SK-N-SH (cell line): ENCODE measurements around the gene NAA38. TPM values are rescaled to one million over a fixed set of nuclear protein-coding genes. Genes with fewer than 3 reads are reported as not detected.

Source experiments
- CTCF ChIA-PET: fragments of 300-600, 350-600 bp; formaldehyde crosslinking; extraction: SDS; loops from one replicate; lab custom pipeline; 2021; lab: Yijun Ruan, JAX
- POLR2A ChIA-PET: fragments of 350-600 bp; sonication (Branson Sonifier 250); formaldehyde crosslinking; extraction: SDS; loops from one replicate; lab custom pipeline; 2020; ENCODE audit warnings: antibody characterized with exemption, inconsistent platforms; lab: Yijun Ruan, JAX
- DNase-seq: peaks from one replicate; pipeline ENCODE4 v3.0.0; 2012
- H2AFZ ChIP-seq: fragments of 200-600 bp; sonication (generic); 2 replicates; pipeline ENCODE4 v1.8.1; 2016; ENCODE audit warnings: antibody characterized with exemption, mild to moderate bottlenecking, low read depth
- H3F3A ChIP-seq: fragments of 200-600 bp; sonication (generic); replicated peaks from 2 replicates; pipeline ENCODE3; 2016; ENCODE audit warnings: antibody characterized with exemption, mild to moderate bottlenecking; ENCODE audit not compliant: insufficient read depth
- H3K27ac ChIP-seq, 2 experiments: fragments of 200-500 bp in 1 of 2; fragments of 200-600 bp in 1 of 2; sonication (Bioruptor generic) in 1 of 2; sonication (generic), shearing (Covaris generic) in 1 of 2; 2 replicates each; pipeline versions ENCODE4 v1.5.1 to v1.6.1; 2014 to 2016; ENCODE audit warnings: low read depth in 2 of 2, inconsistent platforms in 1 of 2, low read length in 1 of 2, mild to moderate bottlenecking in 1 of 2, mixed read lengths in 1 of 2
- H3K27me3 ChIP-seq: fragments of 200-600 bp; sonication (generic), shearing (Covaris generic); 2 replicates; pipeline ENCODE4 v1.6.1; 2016; ENCODE audit warnings: mixed run types; ENCODE audit not compliant: insufficient read depth
- H3K36me3 ChIP-seq, 2 experiments: fragments of 200-500 bp in 1 of 2; fragments of 200-600 bp in 1 of 2; sonication (Bioruptor generic) in 1 of 2; sonication (generic) in 1 of 2; replicated peaks in 1 of 2; 2 replicates each; pipeline versions ENCODE3 to v1.5.1; 2014 to 2016; ENCODE audit warnings: low read length in 1 of 2, mild to moderate bottlenecking in 1 of 2; ENCODE audit not compliant: insufficient read depth in 2 of 2, control insufficient read depth in 1 of 2
- H3K4me1 ChIP-seq, 2 experiments: fragments of 200-500 bp in 1 of 2; fragments of 200-600 bp in 1 of 2; sonication (Bioruptor generic) in 1 of 2; sonication (generic), shearing (Covaris generic) in 1 of 2; 2 replicates each; pipeline versions ENCODE4 v1.5.1 to v1.6.1; 2014 to 2016; ENCODE audit warnings: low read depth in 1 of 2, low read length in 1 of 2, mixed run types in 1 of 2; ENCODE audit not compliant: insufficient read depth in 2 of 2, control insufficient read depth in 1 of 2
- H3K4me2 ChIP-seq: fragments of 200-600 bp; sonication (generic), shearing (Covaris generic); 2 replicates; pipeline ENCODE4 v1.6.1; 2017; ENCODE audit warnings: mixed run types
- H3K4me3 ChIP-seq, 2 experiments: fragments of 200-500 bp in 1 of 2; fragments of 200-600 bp in 1 of 2; sonication (Bioruptor generic) in 1 of 2; sonication (generic), shearing (Covaris generic) in 1 of 2; 2 replicates each; pipeline versions ENCODE4 v1.5.1 to v1.8.1; 2014 to 2016; ENCODE audit warnings: low read depth in 2 of 2, inconsistent platforms in 1 of 2, low read length in 1 of 2, mild to moderate bottlenecking in 1 of 2, mixed read lengths in 1 of 2, moderate library complexity in 1 of 2
- H3K79me2 ChIP-seq: fragments of 200-600 bp; sonication (generic); 2 replicates; pipeline ENCODE4 v1.8.1; 2017; ENCODE audit warnings: mild to moderate bottlenecking; ENCODE audit not compliant: insufficient read depth
- H3K9ac ChIP-seq: fragments of 200-600 bp; sonication (generic); 2 replicates; pipeline ENCODE4 v1.6.1; 2017; ENCODE audit warnings: mixed run types
- H3K9me2 ChIP-seq: fragments of 200-600 bp; sonication (generic); 2 replicates; pipeline ENCODE4 v1.6.1; 2017; ENCODE audit warnings: mixed run types
- H3K9me3 ChIP-seq: fragments of 200-600 bp; sonication (generic); 2 replicates; pipeline ENCODE4 v1.6.1; 2017; ENCODE audit warnings: mixed run types, mild to moderate bottlenecking, moderate library complexity
- H4K20me1 ChIP-seq: fragments of 200-600 bp; sonication (generic); 2 replicates; pipeline ENCODE4 v1.6.1; 2017; ENCODE audit warnings: mild to moderate bottlenecking, mixed run types; ENCODE audit not compliant: insufficient read depth
- EZH2phosphoT487 ChIP-seq: fragments of 200-600 bp; sonication (generic); IDR thresholded peaks from 2 replicates; pipeline ENCODE4 v1.6.1; 2017; ENCODE audit warnings: low read depth, mixed run types, mild to moderate bottlenecking, antibody characterized with exemption, moderate library complexity, borderline replicate concordance
- FOXJ3 ChIP-seq: sonication (generic); formaldehyde crosslinking; IDR thresholded peaks from 2 replicates; pipeline ENCODE4 v1.5.1; 2020; ENCODE audit warnings: mild to moderate bottlenecking, missing genetic modification reagents
- GATA2 ChIP-seq: sonication (generic); formaldehyde crosslinking; IDR thresholded peaks from 2 replicates; pipeline ENCODE4 v1.5.0; 2020; ENCODE audit warnings: mild to moderate bottlenecking, missing genetic modification reagents
- JUND ChIP-seq: IDR thresholded peaks from 2 replicates; pipeline ENCODE4 v1.4.0; 2012
- NFIC ChIP-seq: IDR thresholded peaks from 2 replicates; pipeline ENCODE4 v1.4.0; 2012; ENCODE audit warnings: borderline replicate concordance
- POLR2AphosphoS5 ChIP-seq: IDR thresholded peaks from 2 replicates; pipeline ENCODE4 v1.6.1; 2012; ENCODE audit warnings: low read depth, low read length
- SIN3A ChIP-seq: IDR thresholded peaks from 2 replicates; pipeline ENCODE4 v1.6.1; 2012; ENCODE audit warnings: low read depth, mild to moderate bottlenecking, low read length, moderate library complexity, borderline replicate concordance
- TAF1 ChIP-seq: IDR thresholded peaks from 2 replicates; pipeline ENCODE4 v1.6.1; 2012; ENCODE audit warnings: low read depth, mild to moderate bottlenecking, low read length, moderate library complexity, borderline replicate concordance
- TCF12 ChIP-seq: IDR thresholded peaks from 2 replicates; pipeline ENCODE4 v1.4.0; 2012
- TEAD4 ChIP-seq: IDR thresholded peaks from 2 replicates; pipeline ENCODE4 v1.4.0; 2012; ENCODE audit warnings: mild to moderate bottlenecking, borderline replicate concordance; ENCODE audit not compliant: insufficient read depth
- WGBS: methylation state at CpG from one replicate; pipeline ENCODE4 v1.1.6; 2017; ENCODE audit warnings: low lambda C conversion rate; 5-methylcytosine and 5-hydroxymethylcytosine counted together
- polyA plus RNA-seq, 3 experiments: library from polyadenylated mRNA; depleted of rRNA; stranded (reverse); fragments of >200 nt; gene quantifications; 2 replicates each; pipeline ENCODE4 v1.2.3, GENCODE V29; 2012
- TF ChIP-seq, protein P1 (sequence below): IDR thresholded peaks from 2 replicates; pipeline ENCODE4 v1.4.0; 2012; ENCODE audit warnings: low read depth, borderline replicate concordance
- TF ChIP-seq, protein P2 (sequence below): IDR thresholded peaks from 2 replicates; pipeline ENCODE4 v1.6.1; 2012; ENCODE audit warnings: mild to moderate bottlenecking, low read depth, low read length, moderate library complexity
- TF ChIP-seq, protein P3 (sequence below): IDR thresholded peaks from 2 replicates; pipeline ENCODE4; 2012
- TF ChIP-seq, protein P4 (sequence below): IDR thresholded peaks from 2 replicates; pipeline ENCODE4 v1.4.0; 2012; ENCODE audit warnings: low read depth, borderline replicate concordance
- TF ChIP-seq, protein P5 (sequence below): IDR thresholded peaks from 2 replicates; pipeline ENCODE4 v1.4.0; 2012; ENCODE audit warnings: low read depth

NAA38 gene
- polyA plus RNA-seq, 1 of the 3 experiments (the other 2 are of a cell fraction) = 202 TPM

DNA sequence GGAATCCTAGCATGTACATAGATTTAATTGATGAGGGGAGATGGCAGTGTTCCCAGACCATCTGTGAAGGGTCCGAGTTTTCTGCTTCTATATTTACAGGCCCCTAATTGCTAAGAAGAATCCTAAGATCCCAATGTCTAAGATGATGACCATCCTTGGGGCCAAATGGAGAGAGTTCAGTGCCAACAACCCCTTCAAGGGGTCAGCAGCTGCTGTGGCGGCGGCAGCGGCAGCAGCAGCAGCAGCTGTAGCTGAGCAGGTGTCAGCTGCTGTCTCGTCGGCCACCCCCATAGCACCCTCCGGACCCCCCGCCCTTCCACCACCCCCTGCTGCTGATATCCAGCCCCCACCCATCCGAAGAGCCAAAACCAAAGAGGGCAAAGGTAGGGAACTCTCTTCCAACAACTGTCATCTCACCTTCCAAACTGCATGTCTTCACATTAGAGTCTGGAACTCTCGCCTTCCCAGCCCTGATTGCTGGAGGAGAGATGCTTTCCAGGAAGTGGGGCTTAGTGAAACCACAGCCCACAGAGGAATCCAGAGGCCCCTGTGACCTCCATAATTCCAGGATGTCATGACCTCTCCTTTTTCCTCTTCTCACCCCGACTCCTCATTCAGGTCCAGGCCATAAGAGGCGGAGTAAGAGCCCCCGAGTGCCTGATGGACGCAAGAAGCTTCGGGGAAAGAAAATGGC is 36.0 kb upstream of the NAA38 start (continued):
- TF ChIP-seq, protein P1, sequence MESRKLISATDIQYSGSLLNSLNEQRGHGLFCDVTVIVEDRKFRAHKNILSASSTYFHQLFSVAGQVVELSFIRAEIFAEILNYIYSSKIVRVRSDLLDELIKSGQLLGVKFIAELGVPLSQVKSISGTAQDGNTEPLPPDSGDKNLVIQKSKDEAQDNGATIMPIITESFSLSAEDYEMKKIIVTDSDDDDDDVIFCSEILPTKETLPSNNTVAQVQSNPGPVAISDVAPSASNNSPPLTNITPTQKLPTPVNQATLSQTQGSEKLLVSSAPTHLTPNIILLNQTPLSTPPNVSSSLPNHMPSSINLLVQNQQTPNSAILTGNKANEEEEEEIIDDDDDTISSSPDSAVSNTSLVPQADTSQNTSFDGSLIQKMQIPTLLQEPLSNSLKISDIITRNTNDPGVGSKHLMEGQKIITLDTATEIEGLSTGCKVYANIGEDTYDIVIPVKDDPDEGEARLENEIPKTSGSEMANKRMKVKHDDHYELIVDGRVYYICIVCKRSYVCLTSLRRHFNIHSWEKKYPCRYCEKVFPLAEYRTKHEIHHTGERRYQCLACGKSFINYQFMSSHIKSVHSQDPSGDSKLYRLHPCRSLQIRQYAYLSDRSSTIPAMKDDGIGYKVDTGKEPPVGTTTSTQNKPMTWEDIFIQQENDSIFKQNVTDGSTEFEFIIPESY = no peak

DNA sequence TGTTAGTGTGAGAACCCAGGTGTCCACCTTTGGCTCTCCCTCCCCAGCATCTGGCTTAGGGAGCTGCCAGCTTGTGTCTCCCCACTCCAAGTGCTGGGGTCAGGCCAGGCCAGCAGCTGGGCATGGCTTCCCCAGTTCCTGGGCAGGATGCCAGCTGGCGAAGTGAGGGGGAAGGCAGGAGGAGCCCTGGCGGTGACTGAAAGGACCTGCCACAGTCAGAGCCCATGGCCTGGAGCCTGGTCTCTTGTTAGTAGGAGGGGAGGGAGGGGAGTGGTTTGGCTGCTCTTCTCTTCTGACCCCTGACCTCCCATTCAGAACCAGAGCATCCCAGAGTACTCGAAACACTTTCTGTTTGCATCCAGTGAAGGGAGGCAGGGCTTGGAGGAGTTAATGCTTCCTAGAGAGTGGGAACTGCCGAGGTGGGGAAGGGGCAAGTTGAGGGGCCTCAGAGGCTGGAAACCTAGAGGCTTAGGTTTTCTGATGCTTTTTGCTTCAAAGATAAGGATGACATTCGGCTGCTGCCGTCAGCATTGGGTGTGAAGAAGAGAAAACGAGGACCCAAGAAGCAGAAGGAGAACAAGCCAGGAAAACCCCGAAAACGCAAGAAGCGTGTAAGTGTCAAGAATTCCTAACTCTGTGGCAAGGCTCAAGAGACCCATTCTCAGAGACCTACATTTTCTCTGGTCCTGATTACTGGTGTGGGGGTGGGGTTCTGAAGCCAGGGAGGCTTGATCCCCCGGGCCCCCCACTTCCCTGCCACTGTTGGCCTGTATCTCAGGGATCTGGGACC is 32.0 kb upstream of the NAA38 start:
- H2AFZ ChIP-seq = no peak overlapping the region
- TF ChIP-seq, protein P2, sequence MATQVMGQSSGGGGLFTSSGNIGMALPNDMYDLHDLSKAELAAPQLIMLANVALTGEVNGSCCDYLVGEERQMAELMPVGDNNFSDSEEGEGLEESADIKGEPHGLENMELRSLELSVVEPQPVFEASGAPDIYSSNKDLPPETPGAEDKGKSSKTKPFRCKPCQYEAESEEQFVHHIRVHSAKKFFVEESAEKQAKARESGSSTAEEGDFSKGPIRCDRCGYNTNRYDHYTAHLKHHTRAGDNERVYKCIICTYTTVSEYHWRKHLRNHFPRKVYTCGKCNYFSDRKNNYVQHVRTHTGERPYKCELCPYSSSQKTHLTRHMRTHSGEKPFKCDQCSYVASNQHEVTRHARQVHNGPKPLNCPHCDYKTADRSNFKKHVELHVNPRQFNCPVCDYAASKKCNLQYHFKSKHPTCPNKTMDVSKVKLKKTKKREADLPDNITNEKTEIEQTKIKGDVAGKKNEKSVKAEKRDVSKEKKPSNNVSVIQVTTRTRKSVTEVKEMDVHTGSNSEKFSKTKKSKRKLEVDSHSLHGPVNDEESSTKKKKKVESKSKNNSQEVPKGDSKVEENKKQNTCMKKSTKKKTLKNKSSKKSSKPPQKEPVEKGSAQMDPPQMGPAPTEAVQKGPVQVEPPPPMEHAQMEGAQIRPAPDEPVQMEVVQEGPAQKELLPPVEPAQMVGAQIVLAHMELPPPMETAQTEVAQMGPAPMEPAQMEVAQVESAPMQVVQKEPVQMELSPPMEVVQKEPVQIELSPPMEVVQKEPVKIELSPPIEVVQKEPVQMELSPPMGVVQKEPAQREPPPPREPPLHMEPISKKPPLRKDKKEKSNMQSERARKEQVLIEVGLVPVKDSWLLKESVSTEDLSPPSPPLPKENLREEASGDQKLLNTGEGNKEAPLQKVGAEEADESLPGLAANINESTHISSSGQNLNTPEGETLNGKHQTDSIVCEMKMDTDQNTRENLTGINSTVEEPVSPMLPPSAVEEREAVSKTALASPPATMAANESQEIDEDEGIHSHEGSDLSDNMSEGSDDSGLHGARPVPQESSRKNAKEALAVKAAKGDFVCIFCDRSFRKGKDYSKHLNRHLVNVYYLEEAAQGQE = 0 out of 2 replicates have a peak, but pooled peaks have one; percentile 5
- TF ChIP-seq TAF1 (no peak), EZH2phosphoT487 (no peak), GATA2 (CRISPR knock-in tag) (no peak), NFIC (peak; percentile 99), SIN3A (peak; percentile 82), POLR2AphosphoS5 (peak; percentile 48; the same call in 1 of the 2 replicates), TEAD4 (no peak), TCF12 (peak; percentile 91), FOXJ3 (CRISPR knock-in tag) (peak; percentile 64; the same call in 1 of the 2 replicates), JUND (0 out of 2 replicates have a peak, but pooled peaks have one; percentile 14)
- TF ChIP-seq, protein P3, sequence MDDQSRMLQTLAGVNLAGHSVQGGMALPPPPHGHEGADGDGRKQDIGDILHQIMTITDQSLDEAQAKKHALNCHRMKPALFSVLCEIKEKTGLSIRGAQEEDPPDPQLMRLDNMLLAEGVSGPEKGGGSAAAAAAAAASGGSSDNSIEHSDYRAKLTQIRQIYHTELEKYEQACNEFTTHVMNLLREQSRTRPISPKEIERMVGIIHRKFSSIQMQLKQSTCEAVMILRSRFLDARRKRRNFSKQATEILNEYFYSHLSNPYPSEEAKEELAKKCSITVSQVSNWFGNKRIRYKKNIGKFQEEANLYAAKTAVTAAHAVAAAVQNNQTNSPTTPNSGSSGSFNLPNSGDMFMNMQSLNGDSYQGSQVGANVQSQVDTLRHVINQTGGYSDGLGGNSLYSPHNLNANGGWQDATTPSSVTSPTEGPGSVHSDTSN = peak; percentile 75
- TF ChIP-seq, protein P4, sequence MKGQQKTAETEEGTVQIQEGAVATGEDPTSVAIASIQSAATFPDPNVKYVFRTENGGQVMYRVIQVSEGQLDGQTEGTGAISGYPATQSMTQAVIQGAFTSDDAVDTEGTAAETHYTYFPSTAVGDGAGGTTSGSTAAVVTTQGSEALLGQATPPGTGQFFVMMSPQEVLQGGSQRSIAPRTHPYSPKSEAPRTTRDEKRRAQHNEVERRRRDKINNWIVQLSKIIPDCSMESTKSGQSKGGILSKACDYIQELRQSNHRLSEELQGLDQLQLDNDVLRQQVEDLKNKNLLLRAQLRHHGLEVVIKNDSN = no peak
- TF ChIP-seq, protein P1 = no peak
- TF ChIP-seq, protein P5, sequence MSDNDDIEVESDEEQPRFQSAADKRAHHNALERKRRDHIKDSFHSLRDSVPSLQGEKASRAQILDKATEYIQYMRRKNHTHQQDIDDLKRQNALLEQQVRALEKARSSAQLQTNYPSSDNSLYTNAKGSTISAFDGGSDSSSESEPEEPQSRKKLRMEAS = peak; percentile 63

More for the DNA sequence above, 32.0 kb upstream of the NAA38 start:
- 50% methylated on average over 9 of the region's 11 CpGs for WGBS
- DNase-seq = peak; percentile 94
- POLR2A ChIA-PET = interaction anchor here (0.7 to 1.4 kb wide), 5 partner anchors 26 to 203 kb away, joined by 3 to 4 read pairs (median 3); partner anchors contain the start of genes NAA38 and RNF227
- H3K27me3 ChIP-seq = no peaks in the 10 kb centered on the region
- H3K9ac ChIP-seq = peak overlapping the region; percentile 65; the same call in 1 of the 2 replicates
- H3K4me3 ChIP-seq = peak overlapping the region; percentile 22 to 25
- CTCF ChIA-PET = interaction anchor here (0.7 to 4.0 kb wide), 14 partner anchors 8 to 202 kb away, joined by 3 to 18 read pairs (median 4); partner anchors contain the start of genes KDM6B and TP53
- no peaks in the 10 kb centered on the region for H3K9me3 ChIP-seq
- peaks cover 29 to 39% of the 10 kb centered on the region in 2 experiments for H3K36me3 ChIP-seq
- peaks cover 44% of the 10 kb centered on the region for H3K79me2 ChIP-seq
- no peaks in the 10 kb centered on the region for H3K9me2 ChIP-seq
- peak overlapping the region; percentile 96 to 100 for H3K27ac ChIP-seq
- H3F3A ChIP-seq = peaks cover 17% of the 10 kb centered on the region
- H3K4me2 ChIP-seq = peak overlapping the region; percentile 86
- H3K4me1 ChIP-seq = peaks cover 23 to 37% of the 10 kb centered on the region in 2 experiments
- peaks cover 3% of the 10 kb centered on the region; the same call in 1 of the 2 replicates for H4K20me1 ChIP-seq
